Measurements from ENCODE around the gene AP1S3.
"Not testable (repeated sequence)": the region's sequence is repeated elsewhere in the genome, so short reads cannot be mapped to it uniquely, and the experiment has no call there.

AP1S3 gene

DNA sequence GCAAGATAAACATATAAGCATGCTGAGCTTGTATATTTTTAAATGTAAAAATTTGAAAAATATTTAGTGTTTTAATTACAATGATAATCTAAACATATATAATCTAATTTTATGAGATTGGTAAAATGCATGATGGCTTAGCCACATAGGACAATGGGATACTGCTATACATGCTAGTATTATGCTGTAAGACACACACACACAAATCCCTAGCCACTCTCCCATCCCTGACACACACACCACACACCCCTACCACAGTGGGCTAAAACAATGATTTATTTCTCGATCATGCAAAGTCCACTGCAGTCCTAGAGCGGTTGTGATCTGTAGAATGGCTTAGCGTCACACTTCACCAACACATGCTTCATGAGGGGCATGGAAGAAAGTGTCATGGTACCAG lies 36.3 kb upstream of the AP1S3 start:
- ChIA-PET CTCF (interaction anchor here (0.6 kb wide), 1 partner anchor 656 kb away, joined by 6 read pairs; no protein-coding TSS in a partner anchor), POLR2A (no interaction called here)
- Histone ChIP-seq H3K36me3 (ENCODE audit: control insufficient read depth in 2 of 2, insufficient read depth in 1 of 2, low read length in 2 of 2) (peaks cover 10 to 43% of the 10 kb centered on the region in 2 experiments), H3K4me3 (ENCODE audit: low read depth, low read length) (no peak overlapping the region), H3K9me3 (ENCODE audit: control insufficient read depth, insufficient read depth, low read depth, low read length) (no peaks in the 10 kb centered on the region), H3K27ac (ENCODE audit: extremely low read depth, low read depth, low read length) (no peak overlapping the region), H3K4me1 (ENCODE audit: control insufficient read depth, insufficient read depth, low read length) (no peaks in the 10 kb centered on the region)
- TF ChIP-seq OVOL3 (tag by site-specific recombination; IDR thresholded peaks at IDR 0.05) (no peak), ZNF558 (tag by site-specific recombination; IDR thresholded peaks at IDR 0.05) (peak; percentile 92)

DNA sequence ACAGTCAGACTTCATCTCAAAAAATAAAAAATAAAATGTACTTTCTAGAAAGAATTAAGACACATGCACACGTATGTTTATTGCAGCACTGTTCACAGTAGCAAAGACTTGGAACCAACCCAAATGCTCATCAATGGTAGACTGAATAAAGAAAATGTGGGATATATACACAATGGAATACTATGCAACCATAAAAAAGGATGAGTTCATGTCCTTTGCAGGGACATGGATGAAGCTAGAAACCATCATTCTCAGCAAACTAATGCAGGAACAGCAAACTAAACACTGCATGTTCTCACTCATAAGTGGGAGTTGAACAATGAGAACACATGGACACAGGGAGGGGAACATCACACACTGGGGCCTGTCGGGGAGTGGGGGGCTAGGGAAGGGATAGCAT lies 35.4 kb upstream of the AP1S3 start:
- H3K4me3 ChIP-seq (ENCODE audit: low read depth, low read length); POLR2A ChIA-PET; H3K27ac ChIP-seq (ENCODE audit: extremely low read depth, low read depth, low read length); H3K9me3 ChIP-seq (ENCODE audit: control insufficient read depth, insufficient read depth, low read depth, low read length); H3K4me1 ChIP-seq (ENCODE audit: control insufficient read depth, insufficient read depth, low read length): not testable (repeated sequence)
- TF ChIP-seq ZNF146 (tag by site-specific recombination; IDR thresholded peaks at IDR 0.05), result peak; percentile 95
- CTCF ChIA-PET, result interaction anchor here (0.5 to 1.0 kb wide), 2 partner anchors 35 to 37 kb away, joined by 4 read pairs; no protein-coding TSS in a partner anchor
- H3K36me3 ChIP-seq (ENCODE audit: control insufficient read depth in 2 of 2, insufficient read depth in 1 of 2, low read length in 2 of 2), result peaks cover 6 to 34% of the 10 kb centered on the region in 2 experiments

DNA sequence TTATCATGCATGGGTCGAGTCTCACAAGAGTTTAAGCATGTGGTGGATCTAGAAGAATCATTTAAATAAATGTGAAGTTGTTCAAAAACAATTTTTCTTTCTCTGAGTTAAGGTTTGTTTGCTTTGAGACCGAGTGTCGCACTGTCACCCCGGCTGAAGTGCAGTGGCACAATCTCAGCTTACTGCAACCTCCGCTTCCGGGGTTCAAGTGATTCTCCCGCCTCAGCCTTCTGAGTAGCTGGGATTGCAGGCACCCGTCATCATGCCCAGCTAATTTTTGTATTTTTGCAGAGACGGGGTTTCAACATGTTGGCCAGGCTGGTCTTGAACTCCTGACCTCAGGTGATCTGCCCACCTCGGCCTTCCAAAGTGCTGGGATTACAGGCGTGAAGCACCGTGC lies 34.3 kb upstream of the AP1S3 start:
- POLR2A ChIA-PET; H3K9me3 ChIP-seq (ENCODE audit: control insufficient read depth, insufficient read depth, low read depth, low read length); H3K27ac ChIP-seq (ENCODE audit: extremely low read depth, low read depth, low read length); H3K4me3 ChIP-seq (ENCODE audit: low read depth, low read length); H3K4me1 ChIP-seq (ENCODE audit: control insufficient read depth, insufficient read depth, low read length): not testable (repeated sequence)
- CTCF ChIA-PET, result interaction anchor here (0.6 kb wide), 1 partner anchor 37 kb away, joined by 4 read pairs; no protein-coding TSS in a partner anchor
- peaks cover 0 to 24% of the 10 kb centered on the region in 2 experiments; a peak in 2 of 3 replicates for H3K36me3 ChIP-seq (ENCODE audit: control insufficient read depth in 2 of 2, insufficient read depth in 1 of 2, low read length in 2 of 2)

DNA sequence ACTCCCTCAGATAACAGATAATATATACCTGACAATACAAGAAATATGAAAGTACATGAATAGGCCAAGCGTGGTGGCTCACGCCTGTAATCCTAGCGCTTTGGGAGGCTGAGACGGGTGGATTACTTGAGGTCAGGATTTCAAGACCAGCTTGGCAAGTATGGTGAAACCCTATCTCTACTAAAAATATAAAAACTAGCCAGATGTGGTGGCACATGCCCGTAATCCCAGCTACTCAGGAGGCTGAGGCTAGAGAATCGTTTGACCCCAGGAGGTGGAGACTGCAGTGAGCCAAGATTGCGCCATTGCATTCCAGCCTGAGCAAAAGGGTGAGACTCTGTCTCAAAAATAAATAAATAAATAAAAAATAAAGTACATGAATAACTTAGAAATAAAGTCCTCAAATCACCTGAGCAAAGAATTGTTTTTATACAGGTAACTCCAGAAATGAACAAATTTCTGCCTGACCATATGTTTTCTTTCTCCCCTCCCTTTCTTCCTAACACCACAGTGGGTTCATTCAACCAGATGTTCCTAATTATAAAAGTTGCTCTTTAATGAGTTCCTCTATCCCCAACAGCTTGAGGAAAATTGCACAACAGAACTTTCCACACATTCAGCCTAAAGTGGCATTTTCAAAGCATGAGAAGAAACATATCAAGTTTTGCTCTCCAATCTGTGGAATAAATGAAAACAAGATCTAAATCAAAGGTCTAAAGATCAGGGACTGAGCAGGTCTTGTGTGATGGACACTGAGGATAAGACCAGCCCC lies 33.6 kb upstream of the AP1S3 start:
- TF ChIP-seq, protein P1, sequence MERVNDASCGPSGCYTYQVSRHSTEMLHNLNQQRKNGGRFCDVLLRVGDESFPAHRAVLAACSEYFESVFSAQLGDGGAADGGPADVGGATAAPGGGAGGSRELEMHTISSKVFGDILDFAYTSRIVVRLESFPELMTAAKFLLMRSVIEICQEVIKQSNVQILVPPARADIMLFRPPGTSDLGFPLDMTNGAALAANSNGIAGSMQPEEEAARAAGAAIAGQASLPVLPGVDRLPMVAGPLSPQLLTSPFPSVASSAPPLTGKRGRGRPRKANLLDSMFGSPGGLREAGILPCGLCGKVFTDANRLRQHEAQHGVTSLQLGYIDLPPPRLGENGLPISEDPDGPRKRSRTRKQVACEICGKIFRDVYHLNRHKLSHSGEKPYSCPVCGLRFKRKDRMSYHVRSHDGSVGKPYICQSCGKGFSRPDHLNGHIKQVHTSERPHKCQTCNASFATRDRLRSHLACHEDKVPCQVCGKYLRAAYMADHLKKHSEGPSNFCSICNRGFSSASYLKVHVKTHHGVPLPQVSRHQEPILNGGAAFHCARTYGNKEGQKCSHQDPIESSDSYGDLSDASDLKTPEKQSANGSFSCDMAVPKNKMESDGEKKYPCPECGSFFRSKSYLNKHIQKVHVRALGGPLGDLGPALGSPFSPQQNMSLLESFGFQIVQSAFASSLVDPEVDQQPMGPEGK (tag by site-specific recombination; IDR thresholded peaks at IDR 0.05), result no peak
- no peak for TF ChIP-seq ZNF174 (tag by site-specific recombination; IDR thresholded peaks at IDR 0.05)
- TF ChIP-seq SCRT2 (tag by site-specific recombination; IDR thresholded peaks at IDR 0.05), result no peak
- no peak for TF ChIP-seq ZNF19 (tag by site-specific recombination; IDR thresholded peaks at IDR 0.05; ENCODE audit: low read depth)
- TF ChIP-seq ZNF112 (tag by site-specific recombination; IDR thresholded peaks at IDR 0.05), result no peak
- TF ChIP-seq HOXD13 (CRISPR knock-in tag; IDR thresholded peaks at IDR 0.05; ENCODE audit: borderline replicate concordance), result no peak
- no peak for TF ChIP-seq ZNF777 (tag by site-specific recombination; IDR thresholded peaks at IDR 0.05; ENCODE audit: borderline replicate concordance)
- TF ChIP-seq, protein P2, sequence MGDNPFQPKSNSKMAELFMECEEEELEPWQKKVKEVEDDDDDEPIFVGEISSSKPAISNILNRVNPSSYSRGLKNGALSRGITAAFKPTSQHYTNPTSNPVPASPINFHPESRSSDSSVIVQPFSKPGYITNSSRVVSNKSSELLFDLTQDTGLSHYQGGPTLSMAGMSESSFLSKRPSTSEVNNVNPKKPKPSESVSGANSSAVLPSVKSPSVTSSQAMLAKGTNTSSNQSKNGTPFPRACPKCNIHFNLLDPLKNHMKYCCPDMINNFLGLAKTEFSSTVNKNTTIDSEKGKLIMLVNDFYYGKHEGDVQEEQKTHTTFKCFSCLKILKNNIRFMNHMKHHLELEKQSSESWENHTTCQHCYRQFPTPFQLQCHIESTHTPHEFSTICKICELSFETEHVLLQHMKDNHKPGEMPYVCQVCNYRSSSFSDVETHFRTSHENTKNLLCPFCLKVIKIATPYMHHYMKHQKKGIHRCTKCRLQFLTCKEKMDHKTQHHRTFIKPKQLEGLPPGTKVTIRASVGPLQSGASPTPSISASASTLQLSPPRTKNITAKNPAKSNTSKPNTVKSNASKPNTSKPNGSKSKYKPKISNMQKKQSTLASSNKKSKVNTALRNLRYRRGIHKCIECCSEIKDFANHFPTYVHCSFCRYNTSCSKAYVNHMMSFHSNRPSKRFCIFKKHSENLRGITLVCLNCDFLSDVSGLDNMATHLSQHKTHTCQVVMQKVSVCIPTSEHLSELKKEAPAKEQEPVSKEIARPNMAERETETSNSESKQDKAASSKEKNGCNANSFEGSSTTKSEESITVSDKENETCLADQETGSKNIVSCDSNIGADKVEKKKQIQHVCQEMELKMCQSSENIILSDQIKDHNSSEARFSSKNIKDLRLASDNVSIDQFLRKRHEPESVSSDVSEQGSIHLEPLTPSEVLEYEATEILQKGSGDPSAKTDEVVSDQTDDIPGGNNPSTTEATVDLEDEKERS (tag by site-specific recombination; IDR thresholded peaks at IDR 0.05), result no peak
- TF ChIP-seq, protein P3, sequence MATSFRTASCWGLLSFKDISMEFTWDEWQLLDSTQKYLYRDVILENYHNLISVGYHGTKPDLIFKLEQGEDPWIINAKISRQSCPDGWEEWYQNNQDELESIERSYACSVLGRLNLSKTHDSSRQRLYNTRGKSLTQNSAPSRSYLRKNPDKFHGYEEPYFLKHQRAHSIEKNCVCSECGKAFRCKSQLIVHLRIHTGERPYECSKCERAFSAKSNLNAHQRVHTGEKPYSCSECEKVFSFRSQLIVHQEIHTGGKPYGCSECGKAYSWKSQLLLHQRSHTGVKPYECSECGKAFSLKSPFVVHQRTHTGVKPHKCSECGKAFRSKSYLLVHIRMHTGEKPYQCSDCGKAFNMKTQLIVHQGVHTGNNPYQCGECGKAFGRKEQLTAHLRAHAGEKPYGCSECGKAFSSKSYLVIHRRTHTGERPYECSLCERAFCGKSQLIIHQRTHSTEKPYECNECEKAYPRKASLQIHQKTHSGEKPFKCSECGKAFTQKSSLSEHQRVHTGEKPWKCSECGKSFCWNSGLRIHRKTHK (tag by site-specific recombination; IDR thresholded peaks at IDR 0.05), result no peak
- no peak for TF ChIP-seq ZNF114 (tag by site-specific recombination; IDR thresholded peaks at IDR 0.05)
- TF ChIP-seq ZNF785 (tag by site-specific recombination; IDR thresholded peaks at IDR 0.05), result no peak
- no peak for TF ChIP-seq ZNF544 (tag by site-specific recombination; IDR thresholded peaks at IDR 0.05)
- TF ChIP-seq, protein P4, sequence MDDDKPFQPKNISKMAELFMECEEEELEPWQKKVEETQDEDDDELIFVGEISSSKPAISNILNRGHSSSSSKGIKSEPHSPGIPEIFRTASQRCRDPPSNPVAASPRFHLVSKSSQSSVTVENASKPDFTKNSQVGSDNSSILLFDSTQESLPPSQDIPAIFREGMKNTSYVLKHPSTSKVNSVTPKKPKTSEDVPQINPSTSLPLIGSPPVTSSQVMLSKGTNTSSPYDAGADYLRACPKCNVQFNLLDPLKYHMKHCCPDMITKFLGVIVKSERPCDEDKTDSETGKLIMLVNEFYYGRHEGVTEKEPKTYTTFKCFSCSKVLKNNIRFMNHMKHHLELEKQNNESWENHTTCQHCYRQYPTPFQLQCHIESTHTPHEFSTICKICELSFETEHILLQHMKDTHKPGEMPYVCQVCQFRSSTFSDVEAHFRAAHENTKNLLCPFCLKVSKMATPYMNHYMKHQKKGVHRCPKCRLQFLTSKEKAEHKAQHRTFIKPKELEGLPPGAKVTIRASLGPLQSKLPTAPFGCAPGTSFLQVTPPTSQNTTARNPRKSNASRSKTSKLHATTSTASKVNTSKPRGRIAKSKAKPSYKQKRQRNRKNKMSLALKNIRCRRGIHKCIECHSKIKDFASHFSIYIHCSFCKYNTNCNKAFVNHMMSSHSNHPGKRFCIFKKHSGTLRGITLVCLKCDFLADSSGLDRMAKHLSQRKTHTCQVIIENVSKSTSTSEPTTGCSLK (tag by site-specific recombination; IDR thresholded peaks at IDR 0.05), result no peak
- TF ChIP-seq FEZF1 (tag by site-specific recombination; IDR thresholded peaks at IDR 0.05), result no peak
- no peak for TF ChIP-seq SCRT1 (tag by site-specific recombination; IDR thresholded peaks at IDR 0.05; ENCODE audit: borderline replicate concordance)
- CTCF ChIA-PET, result interaction anchor here (0.6 kb wide), 1 partner anchor 36 kb away, joined by 4 read pairs; no protein-coding TSS in a partner anchor
- Histone ChIP-seq H3K9me3 (ENCODE audit: control insufficient read depth, insufficient read depth, low read depth, low read length) (no peaks in the 10 kb centered on the region), H3K4me3 (ENCODE audit: low read depth, low read length) (no peak overlapping the region), H3K27ac (ENCODE audit: extremely low read depth, low read depth, low read length) (no peak overlapping the region), H3K4me1 (ENCODE audit: control insufficient read depth, insufficient read depth, low read length) (no peaks in the 10 kb centered on the region), H3K36me3 (ENCODE audit: control insufficient read depth in 2 of 2, insufficient read depth in 1 of 2, low read length in 2 of 2) (peaks cover 0 to 18% of the 10 kb centered on the region in 2 experiments; a peak in 2 of 3 replicates)
- POLR2A ChIA-PET, result no interaction called here

All from HEK293 (cell line).